Epithelial cell of esophagus (primary cell): Measurements from ENCODE around the gene SPATA31C1.

Experiments
- DNase-seq: peaks from one replicate; pipeline ENCODE4 v3.0.0; 2010; ENCODE audit warnings: low read depth
- H3K4me3 ChIP-seq: 2 replicates; pipeline ENCODE4 v1.5.1; 2011; ENCODE audit warnings: mild to moderate bottlenecking, low read length, control low read depth
- CTCF ChIP-seq: IDR thresholded peaks from 2 replicates; pipeline ENCODE4 v1.5.1; 2011; ENCODE audit warnings: low read depth, mild to moderate bottlenecking, low read length, control low read depth, inconsistent platforms; ENCODE audit not compliant: insufficient read depth; ENCODE audit errors: missing control alignments

The SPATA31C1 gene

GRCh38 chr9:87882627-87883026 is 35.1 kb upstream of the SPATA31C1 start, which contains the start of gene SPATA31E1:
Gene SPATA31E1, plus strand, starts transcription at chr9:87882877. Its CDS starts 15 bp downstream, at chr9:87882892.
- no peak for DNase-seq

DNA sequence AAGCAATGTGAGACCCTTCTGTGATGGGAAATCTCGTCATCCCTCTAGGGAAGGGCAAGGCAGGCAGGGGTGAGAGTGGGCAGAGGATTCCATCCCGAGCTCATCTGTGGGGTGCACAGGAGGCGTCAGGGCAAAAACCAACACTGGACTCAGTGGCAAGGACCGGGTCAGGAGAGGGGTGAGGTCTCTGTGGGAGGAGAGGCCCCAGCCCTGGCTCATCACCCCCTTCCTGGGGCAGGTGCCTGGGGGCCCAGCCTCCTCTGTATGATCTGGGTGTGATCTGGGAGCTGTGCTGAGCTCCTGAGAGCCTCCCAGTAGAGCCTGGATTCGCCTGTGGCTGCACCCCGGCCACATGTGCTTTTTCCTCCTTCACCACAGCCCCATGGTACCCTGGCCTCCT is 34.5 kb upstream of the SPATA31C1 start:
- DNase-seq, result no peak
- TF ChIP-seq CTCF, result no peak
- no peak overlapping the region for H3K4me3 ChIP-seq

More at GRCh38 chr9:87882627-87883026, 35.1 kb upstream of the SPATA31C1 start, which contains the start of gene SPATA31E1:
- no peak for TF ChIP-seq CTCF
- H3K4me3 ChIP-seq, result no peak within 1 kb of the TSS

GRCh38 chr9:87883990-87884389 is 33.8 kb upstream of the SPATA31C1 start:
- TF ChIP-seq CTCF, result no peak
- DNase-seq, result no peak
- H3K4me3 ChIP-seq, result no peak overlapping the region

- no peak for TF ChIP-seq CTCF
- DNase-seq, result no peak
- no peak overlapping the region for H3K4me3 ChIP-seq
Observed at GRCh38 chr9:87884578-87885459, 32.9 kb upstream of the SPATA31C1 start.

- DNase-seq, result no peak
- no peak for TF ChIP-seq CTCF
- no peak overlapping the region for H3K4me3 ChIP-seq
Observed at GRCh38 chr9:87885484-87886189, 32.1 kb upstream of the SPATA31C1 start.

- no peak for DNase-seq
- TF ChIP-seq CTCF, result no peak
Observed at GRCh38 chr9:87886210-87886932, 31.4 kb upstream of the SPATA31C1 start.

More at GRCh38 chr9:87886210-87886932, 31.4 kb upstream of the SPATA31C1 start:
- no peak overlapping the region for H3K4me3 ChIP-seq
